ENCODE data around the gene FGA. TPM values are rescaled to one million over a fixed set of nuclear protein-coding genes. Genes with fewer than 3 reads are reported as not detected.

Gene FGA
- total RNA-seq, 2 experiments from 2014 or later, result not detected

DNA sequence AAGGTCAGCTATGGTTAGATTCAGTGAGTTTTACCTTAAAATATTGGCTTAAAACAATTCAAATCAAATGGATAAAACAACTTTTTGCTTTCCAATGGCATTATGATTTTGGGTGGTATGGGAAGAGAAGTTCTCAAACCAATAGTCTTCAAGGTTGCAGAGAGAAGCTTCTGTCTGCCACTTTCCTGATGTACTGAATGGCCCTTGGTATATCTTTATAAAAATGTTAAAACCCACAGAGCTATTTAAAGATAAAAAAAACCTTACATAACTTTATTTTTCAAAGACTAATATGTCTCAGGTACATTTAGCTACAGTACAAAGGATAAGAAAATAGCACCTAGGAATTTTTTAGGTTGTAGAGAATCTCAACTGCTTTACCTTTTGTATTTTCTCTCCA lies 6.9 kb downstream of the FGA start:
- ATAC-seq (ENCODE audit: low read depth) (no peak), DNase-seq (no peak)
- H3K4me3 Mint-ChIP-seq, result no peak overlapping the region
- no peak overlapping the region for H3K27ac Mint-ChIP-seq
- H3K9me3 Mint-ChIP-seq, result no peaks in the 10 kb centered on the region
- H3K4me1 Mint-ChIP-seq, result no peaks in the 10 kb centered on the region
- no peaks in the 10 kb centered on the region for H3K36me3 Mint-ChIP-seq
- POLR2A ChIA-PET, result no interaction called here
- H3K27me3 Mint-ChIP-seq, result peaks cover 18% of the 10 kb centered on the region

DNA sequence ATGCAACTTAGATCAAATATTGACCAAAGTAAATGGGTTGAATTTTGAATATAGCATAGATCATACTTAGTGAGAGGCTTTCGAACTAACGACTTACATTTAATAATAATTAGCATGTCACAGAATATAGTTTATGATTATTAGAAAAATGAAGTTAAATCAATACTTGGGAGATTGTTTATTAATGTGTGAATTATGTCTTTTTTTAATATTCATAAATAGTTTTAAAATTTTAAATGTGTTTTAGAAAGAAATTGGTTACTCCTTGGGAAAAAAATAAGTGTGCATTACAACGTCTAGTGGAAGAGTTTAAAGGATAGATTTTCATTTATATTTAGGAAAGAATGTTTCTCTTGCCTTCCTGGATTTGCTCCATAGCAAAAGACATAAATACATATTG lies 7.3 kb downstream of the FGA start:
- no peak for ATAC-seq (ENCODE audit: low read depth)
- no peak for DNase-seq
- Mint-ChIP-seq H3K4me1 (no peaks in the 10 kb centered on the region), H3K27me3 (peaks cover 16% of the 10 kb centered on the region), H3K36me3 (no peaks in the 10 kb centered on the region), H3K4me3 (no peak overlapping the region), H3K27ac (no peak overlapping the region), H3K9me3 (no peaks in the 10 kb centered on the region)
- POLR2A ChIA-PET, result no interaction called here

DNA sequence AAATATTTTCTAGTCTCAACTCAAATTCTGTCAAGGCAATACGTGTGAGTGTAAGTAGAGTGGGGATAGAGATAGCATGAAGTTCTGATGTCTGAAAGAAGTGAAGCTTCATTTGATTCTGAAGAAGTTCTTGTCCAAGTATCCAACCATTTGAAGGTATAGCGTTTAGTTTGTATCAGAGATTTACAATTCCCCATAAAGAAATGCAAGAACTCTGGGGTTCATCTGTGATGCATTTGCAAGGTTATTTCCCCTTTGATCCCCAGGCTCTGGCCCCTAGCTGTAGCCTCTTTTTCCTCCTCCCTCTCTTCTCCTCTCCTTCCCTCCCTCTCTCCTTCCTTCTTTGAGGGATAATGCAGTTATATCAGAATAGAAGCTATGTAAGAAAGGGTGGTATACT lies 7.8 kb downstream of the FGA start:
- DNase-seq, result no peak
- no peaks in the 10 kb centered on the region for H3K9me3 Mint-ChIP-seq
- POLR2A ChIA-PET, result no interaction called here
- no peaks in the 10 kb centered on the region for H3K36me3 Mint-ChIP-seq
- no peak overlapping the region for H3K27ac Mint-ChIP-seq
- ATAC-seq (ENCODE audit: low read depth), result no peak
- H3K27me3 Mint-ChIP-seq, result peaks cover 16% of the 10 kb centered on the region
- H3K4me3 Mint-ChIP-seq, result no peak overlapping the region
- no peaks in the 10 kb centered on the region for H3K4me1 Mint-ChIP-seq

DNA sequence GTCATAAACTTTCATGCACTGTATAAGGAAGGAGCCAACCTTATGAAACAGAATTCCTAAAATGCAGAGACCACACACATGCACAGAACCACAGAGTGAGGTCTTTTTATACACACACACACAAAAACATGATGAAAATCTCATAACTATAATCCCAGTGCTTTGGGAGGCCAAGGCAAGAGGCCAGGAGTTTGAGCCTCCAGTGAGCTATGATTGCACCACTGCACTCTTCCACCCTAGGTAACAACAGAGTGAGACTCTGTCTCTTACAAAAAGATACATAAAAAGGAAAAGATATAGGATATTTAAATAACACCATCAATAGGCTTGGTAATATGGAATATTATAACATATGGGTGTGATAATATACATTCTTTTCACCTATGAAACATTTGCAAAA lies 10.6 kb downstream of the FGA start:
- no peaks in the 10 kb centered on the region for H3K4me1 Mint-ChIP-seq
- peaks cover 15% of the 10 kb centered on the region for H3K27me3 Mint-ChIP-seq
- ATAC-seq (ENCODE audit: low read depth) (no peak), DNase-seq (no peak)
- H3K9me3 Mint-ChIP-seq, result no peaks in the 10 kb centered on the region
- no peaks in the 10 kb centered on the region for H3K36me3 Mint-ChIP-seq
- H3K27ac Mint-ChIP-seq, result no peak overlapping the region
- H3K4me3 Mint-ChIP-seq, result no peak overlapping the region
- POLR2A ChIA-PET, result no interaction called here

DNA sequence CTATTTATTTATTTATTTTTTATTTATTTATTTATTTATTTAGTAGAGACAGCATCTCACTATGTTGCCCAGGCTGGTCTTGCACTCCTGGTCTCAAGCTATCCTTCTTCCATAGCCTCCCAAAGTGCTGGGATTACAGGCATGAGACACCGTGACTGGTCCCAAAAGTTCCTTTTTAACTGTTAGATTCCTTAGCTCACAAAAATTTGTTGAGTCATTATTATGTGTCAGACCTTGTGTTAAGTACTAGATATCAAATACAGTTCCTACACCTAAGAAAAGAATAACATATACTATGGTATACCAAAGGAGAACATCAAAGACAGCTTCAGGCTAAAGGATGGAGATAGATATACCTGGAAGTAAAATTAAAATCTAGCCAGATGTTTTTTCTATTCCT lies 11.6 kb downstream of the FGA start:
- Mint-ChIP-seq H3K9me3 (no peaks in the 10 kb centered on the region), H3K27me3 (peaks cover 15% of the 10 kb centered on the region), H3K4me3 (no peak overlapping the region), H3K27ac (no peak overlapping the region), H3K36me3 (no peaks in the 10 kb centered on the region), H3K4me1 (no peaks in the 10 kb centered on the region)
- POLR2A ChIA-PET, result no interaction called here
- ATAC-seq (ENCODE audit: low read depth), result no peak
- DNase-seq, result no peak

DNA sequence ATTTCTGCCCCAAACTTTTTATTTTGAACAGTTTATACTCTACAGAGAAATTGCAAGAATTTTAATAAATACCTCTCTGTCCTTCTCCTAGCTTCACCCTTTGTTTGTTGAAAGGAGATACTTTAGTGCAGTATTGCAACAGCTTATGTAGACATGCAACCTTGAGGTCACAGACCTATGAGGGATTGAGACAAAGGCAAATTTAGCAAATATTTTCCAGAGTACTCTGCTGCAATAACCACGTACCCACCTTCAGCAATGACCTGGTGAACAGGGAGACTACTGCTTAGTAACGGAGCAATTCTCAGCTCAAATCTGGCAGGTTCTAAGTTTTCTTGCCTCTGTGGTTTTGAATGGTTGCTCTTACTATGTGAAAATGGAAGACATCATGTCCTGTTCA lies 13.2 kb downstream of the FGA start:
- POLR2A ChIA-PET, result no interaction called here
- DNase-seq (no peak), ATAC-seq (ENCODE audit: low read depth) (no peak)
- Mint-ChIP-seq H3K4me1 (no peaks in the 10 kb centered on the region), H3K9me3 (no peaks in the 10 kb centered on the region), H3K4me3 (no peak overlapping the region), H3K27ac (no peak overlapping the region), H3K27me3 (peaks cover 12% of the 10 kb centered on the region), H3K36me3 (no peaks in the 10 kb centered on the region)

DNA sequence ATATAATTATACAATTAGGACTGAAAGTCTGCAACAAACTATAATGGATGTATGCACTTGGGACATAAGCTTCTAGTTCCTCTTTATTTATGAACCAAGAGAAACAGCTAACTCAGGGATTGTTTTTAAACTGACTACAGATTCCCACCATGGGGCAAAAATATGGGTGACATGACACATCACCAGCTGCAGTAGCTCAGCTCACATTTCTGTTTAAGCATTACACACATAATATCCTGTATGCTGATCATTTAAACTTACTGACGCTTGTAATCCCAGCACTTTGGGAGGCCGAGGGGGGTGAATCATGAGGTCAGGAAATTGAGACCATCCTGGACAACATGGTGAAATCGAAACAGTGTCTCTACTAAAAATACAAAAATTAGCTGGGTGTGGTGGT lies 16.2 kb downstream of the FGA start:
- no peak overlapping the region for H3K27ac Mint-ChIP-seq
- no peaks in the 10 kb centered on the region for H3K4me1 Mint-ChIP-seq
- peaks cover 11% of the 10 kb centered on the region for H3K27me3 Mint-ChIP-seq
- DNase-seq, result no peak
- H3K36me3 Mint-ChIP-seq, result no peaks in the 10 kb centered on the region
- POLR2A ChIA-PET, result no interaction called here
- H3K9me3 Mint-ChIP-seq, result no peaks in the 10 kb centered on the region
- H3K4me3 Mint-ChIP-seq, result no peak overlapping the region
- no peak for ATAC-seq (ENCODE audit: low read depth)

DNA sequence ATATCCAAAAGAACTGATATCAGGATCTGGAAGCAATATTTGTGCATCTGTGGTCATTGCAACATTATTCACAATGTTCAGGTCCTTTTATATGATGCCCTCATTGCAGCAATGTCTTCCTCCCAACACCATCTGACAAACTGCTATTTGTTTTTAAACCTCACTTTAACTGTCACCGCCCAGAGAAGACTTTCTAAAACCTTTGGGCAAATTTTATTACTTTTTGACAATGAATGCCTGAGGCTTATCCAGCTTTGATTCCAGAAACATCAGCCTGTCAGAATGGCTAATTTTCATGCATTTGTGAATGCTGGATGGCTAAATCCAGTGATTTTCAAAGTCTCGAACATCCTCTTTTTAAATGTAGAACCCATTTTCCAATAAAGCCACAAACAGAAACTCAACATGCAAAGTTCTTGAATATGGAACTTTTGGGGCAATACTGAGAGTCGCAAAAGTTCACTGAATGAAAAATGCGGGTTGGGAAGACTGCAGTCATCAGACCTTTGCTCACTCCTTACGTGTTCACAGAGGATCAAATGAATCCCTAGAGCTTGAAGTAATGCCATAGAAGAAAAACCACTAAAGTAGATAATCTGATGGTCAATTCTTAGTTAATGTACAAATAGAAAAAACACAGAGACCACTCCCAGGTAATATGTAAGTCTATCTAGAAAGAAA lies 17.2 kb downstream of the FGA start:
- peaks cover 7% of the 10 kb centered on the region for H3K27me3 Mint-ChIP-seq
- ATAC-seq (ENCODE audit: low read depth) (no peak), DNase-seq (no peak)
- POLR2A ChIA-PET, result no interaction called here
- H3K36me3 Mint-ChIP-seq, result no peaks in the 10 kb centered on the region
- H3K4me3 Mint-ChIP-seq, result no peak overlapping the region
- no peaks in the 10 kb centered on the region for H3K4me1 Mint-ChIP-seq
- no peak overlapping the region for H3K27ac Mint-ChIP-seq
- H3K9me3 Mint-ChIP-seq, result no peaks in the 10 kb centered on the region

DNA sequence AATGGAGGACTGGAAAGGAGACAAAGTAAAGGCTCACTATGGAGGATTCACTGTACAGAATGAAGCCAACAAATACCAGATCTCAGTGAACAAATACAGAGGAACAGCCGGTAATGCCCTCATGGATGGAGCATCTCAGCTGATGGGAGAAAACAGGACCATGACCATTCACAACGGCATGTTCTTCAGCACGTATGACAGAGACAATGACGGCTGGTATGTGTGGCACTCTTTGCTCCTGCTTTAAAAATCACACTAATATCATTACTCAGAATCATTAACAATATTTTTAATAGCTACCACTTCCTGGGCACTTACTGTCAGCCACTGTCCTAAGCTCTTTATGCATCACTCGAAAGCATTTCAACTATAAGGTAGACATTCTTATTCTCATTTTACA lies 21.0 kb downstream of the FGA start:
- Mint-ChIP-seq H3K4me1 (no peaks in the 10 kb centered on the region), H3K27ac (no peak overlapping the region), H3K27me3 (peaks cover 2% of the 10 kb centered on the region), H3K36me3 (no peaks in the 10 kb centered on the region), H3K9me3 (no peaks in the 10 kb centered on the region), H3K4me3 (no peak overlapping the region)
- no peak for DNase-seq
- ATAC-seq (ENCODE audit: low read depth), result no peak
- POLR2A ChIA-PET, result no interaction called here

DNA sequence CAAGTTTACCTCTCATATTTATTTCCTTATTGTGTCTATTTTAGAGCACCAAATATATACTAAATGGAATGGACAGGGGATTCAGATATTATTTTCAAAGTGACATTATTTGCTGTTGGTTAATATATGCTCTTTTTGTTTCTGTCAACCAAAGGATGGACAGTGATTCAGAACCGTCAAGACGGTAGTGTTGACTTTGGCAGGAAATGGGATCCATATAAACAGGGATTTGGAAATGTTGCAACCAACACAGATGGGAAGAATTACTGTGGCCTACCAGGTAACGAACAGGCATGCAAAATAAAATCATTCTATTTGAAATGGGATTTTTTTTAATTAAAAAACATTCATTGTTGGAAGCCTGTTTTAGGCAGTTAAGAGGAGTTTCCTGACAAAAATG lies 21.5 kb downstream of the FGA start:
- H3K4me3 Mint-ChIP-seq, result no peak overlapping the region
- POLR2A ChIA-PET, result no interaction called here

DNA sequence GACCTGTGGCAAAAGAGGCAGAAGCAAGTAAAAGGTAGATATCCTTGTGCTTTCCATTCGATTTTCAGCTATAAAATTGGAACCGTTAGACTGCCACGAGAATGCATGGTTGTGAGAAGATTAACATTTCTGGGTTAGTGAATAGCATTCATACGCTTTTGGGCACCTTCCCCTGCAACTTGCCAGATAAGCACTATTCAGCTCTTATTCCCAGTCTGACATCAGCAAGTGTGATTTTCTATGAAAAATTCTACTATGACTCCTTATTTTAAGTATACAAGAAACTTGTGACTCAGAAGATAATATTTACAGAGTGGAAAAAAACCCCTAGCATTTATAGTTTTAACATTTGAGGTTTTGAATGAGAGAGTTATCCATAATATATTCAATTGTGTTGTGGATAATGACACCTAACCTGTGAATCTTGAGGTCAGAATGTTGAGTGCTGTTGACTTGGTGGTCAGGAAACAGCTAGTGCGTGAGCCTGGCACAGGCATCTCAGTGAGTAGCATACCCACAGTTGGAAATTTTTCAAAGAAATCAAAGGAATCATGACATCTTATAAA lies 23.8 kb downstream of the FGA start:
- Mint-ChIP-seq H3K4me3 (no peak overlapping the region), H3K27ac (no peak overlapping the region), H3K36me3 (no peaks in the 10 kb centered on the region), H3K9me3 (no peaks in the 10 kb centered on the region), H3K27me3 (peaks cover 7% of the 10 kb centered on the region), H3K4me1 (no peaks in the 10 kb centered on the region)
- ATAC-seq (ENCODE audit: low read depth) (no peak), DNase-seq (no peak)
- POLR2A ChIA-PET, result no interaction called here

More for the DNA sequence above, 21.5 kb downstream of the FGA start:
- ATAC-seq (ENCODE audit: low read depth), result no peak
- Mint-ChIP-seq H3K4me1 (no peaks in the 10 kb centered on the region), H3K27ac (no peak overlapping the region), H3K36me3 (no peaks in the 10 kb centered on the region), H3K9me3 (no peaks in the 10 kb centered on the region), H3K27me3 (peaks cover 2% of the 10 kb centered on the region)
- DNase-seq, result no peak

DNA sequence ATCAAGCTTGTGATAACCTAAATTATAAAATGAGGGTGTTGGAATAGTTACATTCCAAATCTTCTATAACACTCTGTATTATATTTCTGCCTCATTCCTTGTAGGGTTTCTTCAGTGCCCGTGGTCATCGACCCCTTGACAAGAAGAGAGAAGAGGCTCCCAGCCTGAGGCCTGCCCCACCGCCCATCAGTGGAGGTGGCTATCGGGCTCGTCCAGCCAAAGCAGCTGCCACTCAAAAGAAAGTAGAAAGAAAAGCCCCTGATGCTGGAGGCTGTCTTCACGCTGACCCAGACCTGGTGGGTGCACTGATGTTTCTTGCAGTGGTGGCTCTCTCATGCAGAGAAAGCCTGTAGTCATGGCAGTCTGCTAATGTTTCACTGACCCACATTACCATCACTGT lies 24.8 kb downstream of the FGA start:
- DNase-seq, result no peak
- POLR2A ChIA-PET, result no interaction called here
- no peaks in the 10 kb centered on the region for H3K4me1 Mint-ChIP-seq
- H3K4me3 Mint-ChIP-seq, result no peak overlapping the region
- H3K36me3 Mint-ChIP-seq, result no peaks in the 10 kb centered on the region
- ATAC-seq (ENCODE audit: low read depth), result no peak
- H3K27me3 Mint-ChIP-seq, result peaks cover 5% of the 10 kb centered on the region
- no peak overlapping the region for H3K27ac Mint-ChIP-seq
- H3K9me3 Mint-ChIP-seq, result no peaks in the 10 kb centered on the region

DNA sequence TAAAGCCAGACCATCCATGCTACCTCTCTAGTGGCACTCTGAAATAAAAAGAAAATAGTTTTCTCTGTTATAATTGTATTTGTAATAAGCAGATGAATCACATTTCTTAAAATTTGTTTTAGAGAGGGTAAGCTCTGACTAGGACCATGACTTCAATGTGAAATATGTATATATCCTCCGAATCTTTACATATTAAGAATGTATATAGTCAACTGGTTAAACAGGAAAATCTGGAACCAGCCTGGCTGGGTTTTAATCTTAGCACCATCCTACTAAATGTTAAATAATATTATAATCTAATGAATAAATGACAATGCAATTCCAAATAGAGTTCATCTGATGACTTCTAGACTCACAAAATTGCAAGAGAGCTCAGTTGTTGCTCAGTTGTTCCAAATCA lies 26.2 kb downstream of the FGA start:
- Mint-ChIP-seq H3K9me3 (no peaks in the 10 kb centered on the region), H3K27ac (no peak overlapping the region), H3K36me3 (no peaks in the 10 kb centered on the region), H3K4me1 (peaks cover 2% of the 10 kb centered on the region), H3K4me3 (no peak overlapping the region), H3K27me3 (peaks cover 5% of the 10 kb centered on the region)
- DNase-seq (no peak), ATAC-seq (ENCODE audit: low read depth) (no peak)
- POLR2A ChIA-PET, result no interaction called here

DNA sequence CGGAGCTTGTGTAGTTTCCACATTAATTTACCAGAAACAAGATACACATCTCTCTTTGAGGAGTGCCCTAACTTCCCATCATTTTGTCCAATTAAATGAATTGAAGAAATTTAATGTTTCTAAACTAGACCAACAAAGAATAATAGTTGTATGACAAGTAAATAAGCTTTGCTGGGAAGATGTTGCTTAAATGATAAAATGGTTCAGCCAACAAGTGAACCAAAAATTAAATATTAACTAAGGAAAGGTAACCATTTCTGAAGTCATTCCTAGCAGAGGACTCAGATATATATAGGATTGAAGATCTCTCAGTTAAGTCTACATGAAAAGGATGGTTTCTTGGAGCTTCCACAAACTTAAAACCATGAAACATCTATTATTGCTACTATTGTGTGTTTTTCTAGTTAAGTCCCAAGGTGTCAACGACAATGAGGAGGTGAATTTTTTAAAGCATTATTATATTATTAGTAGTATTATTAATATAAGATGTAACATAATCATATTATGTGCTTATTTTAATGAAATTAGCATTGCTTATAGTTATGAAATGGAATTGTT lies 27.8 kb downstream of the FGA start, which contains the start of gene FGB:
FGB (plus strand) TSS at position 315 of the 558 bp plus-strand sequence; CDS start at position 323, 8 bp downstream.
- no peaks in the 10 kb centered on the region for H3K36me3 Mint-ChIP-seq
- ATAC-seq (ENCODE audit: low read depth), result no peak

More for the DNA sequence above, 27.8 kb downstream of the FGA start, which contains the start of gene FGB:
- POLR2A ChIA-PET, result no interaction called here
- no peak within 1 kb of the TSS for H3K27ac Mint-ChIP-seq
- no peak for DNase-seq
- peaks cover 5% of the 10 kb centered on the region for H3K27me3 Mint-ChIP-seq
- no peak within 1 kb of the TSS for H3K4me3 Mint-ChIP-seq
- no peaks in the 10 kb centered on the region for H3K9me3 Mint-ChIP-seq
- peaks cover 2% of the 10 kb centered on the region for H3K4me1 Mint-ChIP-seq

Data from activated naive CD8-positive, alpha-beta T cell treated with anti-CD3 and anti-CD28 coated beads, Interleukin-2, amount 10 ng/mL, durations not matched to agents 7 days and 5 days (primary cell).